GM18526 (cell line): ENCODE measurements around the gene GRAMD1A.

Source experiments
- POLR2A ChIP-seq: IDR thresholded peaks from 3 replicates; pipeline ENCODE4 v1.6.1; 2011; ENCODE audit not compliant: insufficient read length; ENCODE audit errors: extremely low read depth

GRAMD1A gene

DNA sequence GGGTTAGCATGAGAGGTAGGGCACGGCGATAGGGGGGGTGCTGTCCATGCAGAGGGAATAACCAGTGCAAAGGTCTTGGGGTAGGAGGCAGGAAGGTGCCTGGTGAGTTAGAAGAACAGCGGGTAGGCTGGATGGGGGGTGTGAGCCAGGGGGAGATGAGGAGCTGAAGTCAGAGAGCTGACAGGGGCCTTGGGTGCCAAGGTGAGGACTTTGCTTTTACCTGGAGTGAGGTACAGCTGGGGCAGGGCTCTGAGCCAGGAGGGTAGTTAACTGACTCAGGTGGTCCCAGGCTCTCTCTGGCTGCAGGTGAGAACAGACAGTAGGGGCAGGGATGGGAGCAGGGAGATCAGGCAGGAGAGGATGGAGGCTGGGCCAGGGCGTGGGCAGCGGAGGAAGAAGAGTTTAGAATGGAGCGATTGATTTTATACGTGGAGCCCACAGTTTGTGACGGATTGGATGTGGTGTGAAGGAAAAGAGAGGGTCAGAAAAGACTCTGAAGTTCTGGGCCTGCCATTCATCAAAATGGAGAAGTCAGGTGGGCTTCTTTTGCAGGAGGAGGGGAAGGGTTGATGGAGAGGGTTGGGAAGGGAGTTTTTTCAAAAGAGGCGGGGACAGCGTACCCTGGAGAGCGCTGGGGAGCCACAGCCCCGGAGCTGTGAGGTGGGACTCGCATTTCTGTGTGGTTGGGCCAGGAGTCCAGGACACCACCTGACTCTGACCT, 1.2 kb upstream of the GRAMD1A start:
- TF ChIP-seq POLR2A, result no peak

- TF ChIP-seq POLR2A, result no peak
Observed at GRCh38 chr19:35000338-35000646, 169 bp downstream of the GRAMD1A start.

DNA sequence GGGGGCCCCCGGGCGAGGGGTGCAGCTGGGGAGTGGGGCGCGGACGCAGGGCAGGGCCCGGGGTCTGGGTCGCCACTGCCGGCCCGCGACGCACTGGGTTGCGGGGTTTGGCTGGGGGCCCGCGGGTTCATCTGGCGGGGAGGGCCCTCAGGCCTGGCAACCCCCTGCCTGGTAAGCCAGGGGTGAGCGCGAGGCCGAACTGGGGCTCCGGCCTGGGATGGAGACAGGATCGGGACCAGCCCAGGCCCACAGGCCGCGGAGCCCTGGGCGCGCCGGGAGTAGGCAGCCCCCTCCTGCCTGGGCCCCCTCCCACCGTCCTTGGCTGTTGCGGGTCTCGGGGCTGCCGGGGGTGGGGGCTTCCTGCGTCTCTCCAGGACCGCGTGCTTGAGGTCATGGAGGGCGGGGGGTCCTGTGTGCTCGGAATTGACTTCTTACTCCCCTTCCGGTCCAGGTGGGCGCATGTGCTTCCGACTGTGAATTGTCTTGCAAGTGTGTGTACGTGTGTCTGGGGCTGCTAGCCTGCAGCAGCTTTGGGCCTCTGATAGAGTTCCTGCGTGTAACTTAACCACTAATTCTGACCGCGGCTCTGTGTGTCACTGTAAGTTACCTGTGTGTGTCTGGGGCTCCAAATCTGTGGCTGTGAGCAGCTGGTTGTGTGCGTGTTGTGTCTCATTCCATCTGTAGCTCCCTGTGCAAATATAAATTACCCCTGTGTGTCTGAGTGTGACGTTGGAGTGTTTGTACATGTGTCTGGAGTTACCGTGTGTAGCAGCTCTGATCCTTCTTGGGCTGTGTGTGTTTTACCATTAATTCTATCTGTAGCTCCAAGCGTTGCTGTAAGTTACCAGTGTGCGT, 751 bp downstream of the GRAMD1A start:
- TF ChIP-seq POLR2A, result no peak

- TF ChIP-seq POLR2A, result no peak
Observed at GRCh38 chr19:35002037-35002535, 2.0 kb downstream of the GRAMD1A start.

DNA sequence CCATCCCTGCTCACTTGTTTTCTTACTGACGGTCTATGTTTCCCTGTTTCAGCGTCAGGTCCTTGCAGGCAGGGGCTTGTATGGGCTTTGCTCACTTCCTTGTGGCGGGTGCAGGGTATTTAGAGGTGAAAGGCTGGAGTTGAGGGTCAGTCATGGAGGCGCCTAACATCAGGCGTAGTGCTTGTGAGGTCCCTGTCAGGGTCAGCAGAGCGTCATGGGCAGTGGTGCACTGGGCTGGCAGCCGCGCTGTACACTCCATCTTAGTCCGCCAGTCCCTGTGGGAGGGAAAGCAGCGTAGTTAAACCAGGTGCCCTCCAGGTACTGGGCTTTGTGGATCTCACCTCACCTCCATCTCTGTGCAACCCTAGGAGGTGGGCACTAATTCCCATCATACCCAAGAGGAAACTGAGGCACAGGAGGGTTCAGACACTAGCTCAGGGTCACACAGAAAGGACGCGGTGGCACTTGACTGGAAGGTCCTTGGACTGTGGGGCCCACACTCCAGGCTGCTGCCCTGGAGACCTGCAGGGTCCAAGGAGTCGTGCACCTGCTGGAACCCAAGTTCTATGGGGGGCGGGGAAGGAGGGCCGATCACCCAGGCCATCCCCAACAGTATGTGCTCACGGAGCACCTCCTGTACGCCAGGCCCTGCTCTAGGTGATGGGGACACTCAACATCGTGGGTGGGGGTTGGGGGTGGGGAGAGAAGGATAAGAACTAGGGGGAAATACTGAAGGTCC, 4.6 kb downstream of the GRAMD1A start:
- no peak for TF ChIP-seq POLR2A

DNA sequence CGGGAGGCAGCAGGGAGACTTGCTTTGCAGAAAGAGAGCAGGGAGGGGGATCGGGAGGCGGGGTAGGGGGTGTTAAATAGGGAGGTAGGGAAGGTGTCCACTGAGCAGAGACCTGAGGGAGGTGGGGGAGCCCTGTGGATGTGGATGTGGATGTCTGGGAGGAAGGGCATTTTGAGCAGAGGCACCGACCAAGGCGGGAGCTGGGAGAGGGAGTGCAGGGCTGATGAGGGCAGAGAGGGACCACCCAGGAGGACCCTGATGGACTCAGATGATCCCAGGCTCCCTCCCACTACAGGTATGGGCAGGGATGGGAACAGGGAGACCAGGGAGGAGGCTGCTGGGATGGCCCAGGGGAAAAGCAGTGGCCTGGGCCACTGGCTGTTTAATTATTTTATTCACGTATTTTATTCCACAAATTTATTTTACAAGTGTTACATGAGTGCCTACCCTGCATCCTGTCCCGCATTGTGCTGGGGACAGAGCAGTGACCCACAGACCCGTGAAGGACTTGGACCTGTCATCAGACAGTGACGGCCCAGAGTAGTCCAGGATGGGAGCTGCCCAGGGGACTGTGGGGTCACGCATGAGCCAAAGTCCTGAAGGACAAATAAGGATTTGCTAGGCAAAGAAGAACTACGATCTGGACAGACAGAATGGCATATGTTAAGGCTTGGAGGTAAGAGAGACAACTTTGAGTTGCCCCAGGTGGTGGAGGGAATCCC, 5.3 kb downstream of the GRAMD1A start:
- TF ChIP-seq POLR2A, result no peak

DNA sequence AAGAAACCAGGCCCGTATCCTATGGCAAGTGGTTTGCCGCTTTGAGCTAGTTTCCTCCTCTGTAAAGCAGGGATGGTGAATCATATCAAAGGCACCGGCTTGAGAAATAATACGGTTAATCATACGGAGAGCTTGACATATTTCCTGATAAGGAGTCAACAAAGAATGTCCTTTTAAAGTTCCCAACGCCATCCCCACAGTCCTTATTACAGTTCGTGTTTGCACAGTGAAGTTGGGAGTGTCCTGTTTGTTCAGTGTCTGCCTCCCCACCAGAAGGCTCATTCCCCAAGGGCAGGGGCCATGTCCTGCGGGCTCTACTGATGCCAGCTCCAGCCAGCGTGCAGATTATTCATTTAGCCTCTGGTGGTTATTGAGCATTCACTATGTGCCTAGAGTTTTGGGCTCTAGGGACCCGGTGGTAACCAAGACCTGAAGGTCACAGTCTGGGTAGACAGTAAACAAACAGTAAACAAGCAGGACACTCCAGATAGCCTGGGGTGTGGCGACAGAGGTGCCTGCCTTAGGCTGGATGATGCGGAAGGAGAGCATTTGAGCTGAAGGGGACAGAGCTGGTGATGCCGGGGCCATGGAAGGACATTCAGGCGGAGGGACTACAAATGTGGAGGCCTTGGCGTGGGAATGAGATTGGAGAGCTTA, 6.3 kb downstream of the GRAMD1A start:
- no peak for TF ChIP-seq POLR2A

DNA sequence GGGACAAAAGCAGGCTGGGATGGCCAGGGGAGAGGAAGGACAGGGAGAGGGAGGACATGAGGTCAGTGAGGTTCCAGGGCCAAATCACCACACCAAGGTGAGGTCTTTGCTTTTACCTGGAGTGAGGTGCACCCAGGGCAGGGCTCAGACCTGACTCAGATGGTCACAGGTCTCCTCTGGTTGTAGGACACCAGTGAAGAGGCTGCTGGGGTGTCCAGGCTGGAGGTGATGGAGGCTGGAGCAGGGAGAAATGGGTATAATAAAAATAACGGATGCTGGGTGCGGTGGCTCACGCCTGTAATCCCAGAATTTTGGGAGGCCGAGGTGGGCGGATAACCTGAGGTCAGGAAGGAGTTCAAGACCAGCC, 6.9 kb downstream of the GRAMD1A start:
- TF ChIP-seq POLR2A, result no peak

- TF ChIP-seq POLR2A, result no peak
Observed at GRCh38 chr19:35008891-35009341, 8.8 kb downstream of the GRAMD1A start.

- no peak for TF ChIP-seq POLR2A
Observed at GRCh38 chr19:35009424-35010415, 9.6 kb downstream of the GRAMD1A start.

- TF ChIP-seq POLR2A, result no peak
Observed at GRCh38 chr19:35011091-35011689, 11.1 kb downstream of the GRAMD1A start.

- no peak for TF ChIP-seq POLR2A
Observed at GRCh38 chr19:35011737-35012682, 11.9 kb downstream of the GRAMD1A start.
